ENCODE data around the gene ANK3.

Gene ANK3

DNA sequence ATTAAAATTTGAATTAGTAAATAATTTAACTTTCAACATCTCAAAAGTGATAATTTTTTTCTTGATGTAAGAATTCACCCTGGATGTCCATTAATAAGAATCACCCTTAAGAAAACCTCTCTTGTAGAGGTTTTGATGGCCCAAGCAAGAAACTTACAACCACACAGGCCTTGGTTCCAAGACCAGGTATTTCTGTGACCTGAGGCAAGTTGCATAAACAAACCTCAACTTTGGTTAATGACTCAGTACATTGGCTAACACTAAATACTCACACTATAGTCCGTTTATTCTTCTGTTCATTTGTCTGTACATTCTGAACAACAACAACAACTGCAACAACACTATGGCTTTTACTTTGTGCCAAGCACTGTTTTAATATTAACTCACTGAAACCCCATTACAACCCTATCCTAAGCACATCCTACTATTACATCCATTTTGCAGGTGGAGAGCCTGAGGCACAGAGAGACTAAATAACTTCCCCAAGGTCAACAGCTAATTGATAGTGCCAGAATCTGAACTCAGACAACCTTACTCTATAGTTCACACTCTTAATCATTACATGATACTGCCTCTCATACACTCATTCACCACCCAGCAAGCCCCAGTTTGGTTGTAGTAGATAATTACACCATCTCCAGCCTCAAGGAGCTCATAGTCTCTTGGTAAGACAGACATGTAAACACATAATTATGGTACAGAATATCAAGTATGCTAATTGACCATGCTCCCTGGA lies 6.6 kb downstream of the ANK3 start:
- Histone ChIP-seq H3K27ac (ENCODE audit: extremely low read depth, low read depth, low read length) (no peak overlapping the region), H3K36me3 (ENCODE audit: control insufficient read depth in 2 of 2, insufficient read depth in 1 of 2, low read length in 2 of 2) (no peaks in the 10 kb centered on the region), H3K9me3 (ENCODE audit: control insufficient read depth, insufficient read depth, low read depth, low read length) (no peaks in the 10 kb centered on the region), H3K4me3 (ENCODE audit: low read depth, low read length) (no peak overlapping the region), H3K4me1 (ENCODE audit: control insufficient read depth, insufficient read depth, low read length) (no peaks in the 10 kb centered on the region)
- ChIA-PET CTCF (interaction anchor here (0.9 kb wide), 1 partner anchor 268 kb away, joined by 3 read pairs; no protein-coding TSS in a partner anchor), POLR2A (no interaction called here)
- no peak for TF ChIP-seq ZNF639 (tag by site-specific recombination; IDR thresholded peaks at IDR 0.05)
- TF ChIP-seq, protein P1, sequence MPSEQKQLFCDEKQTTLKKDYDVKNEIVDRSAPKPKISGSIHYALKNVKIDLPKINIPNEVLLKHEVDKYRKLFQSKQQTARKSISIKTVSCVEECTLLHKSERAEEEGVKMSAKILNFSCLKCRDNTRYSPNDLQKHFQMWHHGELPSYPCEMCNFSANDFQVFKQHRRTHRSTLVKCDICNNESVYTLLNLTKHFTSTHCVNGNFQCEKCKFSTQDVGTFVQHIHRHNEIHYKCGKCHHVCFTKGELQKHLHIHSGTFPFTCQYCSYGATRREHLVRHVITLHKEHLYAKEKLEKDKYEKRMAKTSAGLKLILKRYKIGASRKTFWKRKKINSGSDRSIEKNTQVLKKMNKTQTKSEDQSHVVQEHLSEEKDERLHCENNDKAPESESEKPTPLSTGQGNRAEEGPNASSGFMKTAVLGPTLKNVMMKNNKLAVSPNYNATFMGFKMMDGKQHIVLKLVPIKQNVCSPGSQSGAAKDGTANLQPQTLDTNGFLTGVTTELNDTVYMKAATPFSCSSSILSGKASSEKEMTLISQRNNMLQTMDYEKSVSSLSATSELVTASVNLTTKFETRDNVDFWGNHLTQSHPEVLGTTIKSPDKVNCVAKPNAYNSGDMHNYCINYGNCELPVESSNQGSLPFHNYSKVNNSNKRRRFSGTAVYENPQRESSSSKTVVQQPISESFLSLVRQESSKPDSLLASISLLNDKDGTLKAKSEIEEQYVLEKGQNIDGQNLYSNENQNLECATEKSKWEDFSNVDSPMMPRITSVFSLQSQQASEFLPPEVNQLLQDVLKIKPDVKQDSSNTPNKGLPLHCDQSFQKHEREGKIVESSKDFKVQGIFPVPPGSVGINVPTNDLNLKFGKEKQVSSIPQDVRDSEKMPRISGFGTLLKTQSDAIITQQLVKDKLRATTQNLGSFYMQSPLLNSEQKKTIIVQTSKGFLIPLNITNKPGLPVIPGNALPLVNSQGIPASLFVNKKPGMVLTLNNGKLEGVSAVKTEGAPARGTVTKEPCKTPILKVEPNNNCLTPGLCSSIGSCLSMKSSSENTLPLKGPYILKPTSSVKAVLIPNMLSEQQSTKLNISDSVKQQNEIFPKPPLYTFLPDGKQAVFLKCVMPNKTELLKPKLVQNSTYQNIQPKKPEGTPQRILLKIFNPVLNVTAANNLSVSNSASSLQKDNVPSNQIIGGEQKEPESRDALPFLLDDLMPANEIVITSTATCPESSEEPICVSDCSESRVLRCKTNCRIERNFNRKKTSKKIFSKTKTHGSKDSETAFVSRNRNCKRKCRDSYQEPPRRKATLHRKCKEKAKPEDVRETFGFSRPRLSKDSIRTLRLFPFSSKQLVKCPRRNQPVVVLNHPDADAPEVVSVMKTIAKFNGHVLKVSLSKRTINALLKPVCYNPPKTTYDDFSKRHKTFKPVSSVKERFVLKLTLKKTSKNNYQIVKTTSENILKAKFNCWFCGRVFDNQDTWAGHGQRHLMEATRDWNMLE (tag by site-specific recombination; conservative IDR thresholded peaks at IDR 0.05; ENCODE audit: low read depth) = no peak
- no peak for TF ChIP-seq BCL6B (tag by site-specific recombination; IDR thresholded peaks at IDR 0.05)
- TF ChIP-seq PRDM4 (tag by site-specific recombination; IDR thresholded peaks at IDR 0.05) = no peak
- TF ChIP-seq ZNF335 (tag by site-specific recombination; conservative IDR thresholded peaks at IDR 0.05) = no peak
- TF ChIP-seq ZBTB26 (tag by site-specific recombination; optimal IDR thresholded peaks at IDR 0.05) = no peak
- TF ChIP-seq GLIS1 (tag by site-specific recombination; IDR thresholded peaks at IDR 0.05) = no peak
- TF ChIP-seq, protein P2, sequence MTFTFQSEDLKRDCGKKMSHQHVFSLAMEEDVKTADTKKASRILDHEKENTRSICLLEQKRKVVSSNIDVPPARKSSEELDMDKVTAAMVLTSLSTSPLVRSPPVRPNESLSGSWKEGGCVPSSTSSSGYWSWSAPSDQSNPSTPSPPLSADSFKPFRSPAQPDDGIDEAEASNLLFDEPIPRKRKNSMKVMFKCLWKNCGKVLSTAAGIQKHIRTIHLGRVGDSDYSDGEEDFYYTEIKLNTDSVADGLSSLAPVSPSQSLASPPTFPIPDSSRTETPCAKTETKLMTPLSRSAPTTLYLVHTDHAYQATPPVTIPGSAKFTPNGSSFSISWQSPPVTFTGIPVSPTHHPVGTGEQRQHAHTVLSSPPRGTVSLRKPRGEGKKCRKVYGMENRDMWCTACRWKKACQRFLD (tag by site-specific recombination; IDR thresholded peaks at IDR 0.05) = no peak
- TF ChIP-seq, protein P3, sequence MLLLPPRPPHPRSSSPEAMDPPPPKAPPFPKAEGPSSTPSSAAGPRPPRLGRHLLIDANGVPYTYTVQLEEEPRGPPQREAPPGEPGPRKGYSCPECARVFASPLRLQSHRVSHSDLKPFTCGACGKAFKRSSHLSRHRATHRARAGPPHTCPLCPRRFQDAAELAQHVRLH (tag by site-specific recombination; IDR thresholded peaks at IDR 0.05) = no peak
- no peak for TF ChIP-seq ZNF561 (tag by site-specific recombination; IDR thresholded peaks at IDR 0.05; ENCODE audit: borderline replicate concordance)
- no peak for TF ChIP-seq GLIS2 (tag by site-specific recombination; IDR thresholded peaks at IDR 0.05)
- no peak for TF ChIP-seq ZNF169 (tag by site-specific recombination; IDR thresholded peaks at IDR 0.05)
- TF ChIP-seq ATF2 (tag by site-specific recombination; IDR thresholded peaks at IDR 0.05; ENCODE audit: low read depth) = no peak
- TF ChIP-seq ZNF530 (tag by site-specific recombination; IDR thresholded peaks at IDR 0.05; ENCODE audit: low read depth) = no peak
